Measurements from ENCODE around the gene HDAC7. TPM values are rescaled to one million over a fixed set of nuclear protein-coding genes. Genes with fewer than 3 reads are reported as not detected.

The HDAC7 gene
- total RNA-seq, 1 donor from 2014 or later, result 126 TPM

- H3K4me3 Mint-ChIP-seq, result no peak overlapping the region
- H3K27ac Mint-ChIP-seq, result no peak overlapping the region
- no peak for ATAC-seq (ENCODE audit: low read depth)
- H3K36me3 Mint-ChIP-seq (ENCODE audit: low read depth), result peaks cover 87% of the 10 kb centered on the region
- H3K9me3 Mint-ChIP-seq, result no peaks in the 10 kb centered on the region
- POLR2A ChIA-PET, result interaction anchor here (1.1 kb wide), 1 partner anchor 9 kb away, joined by 3 read pairs; no protein-coding TSS in a partner anchor
- H3K4me1 Mint-ChIP-seq, result no peaks in the 10 kb centered on the region
- CTCF ChIA-PET, result interaction anchor here (0.6 to 1.2 kb wide), 3 partner anchors 9 to 48 kb away, joined by 3 to 4 read pairs (median 3); no protein-coding TSS in a partner anchor
- TF ChIP-seq, protein P1, sequence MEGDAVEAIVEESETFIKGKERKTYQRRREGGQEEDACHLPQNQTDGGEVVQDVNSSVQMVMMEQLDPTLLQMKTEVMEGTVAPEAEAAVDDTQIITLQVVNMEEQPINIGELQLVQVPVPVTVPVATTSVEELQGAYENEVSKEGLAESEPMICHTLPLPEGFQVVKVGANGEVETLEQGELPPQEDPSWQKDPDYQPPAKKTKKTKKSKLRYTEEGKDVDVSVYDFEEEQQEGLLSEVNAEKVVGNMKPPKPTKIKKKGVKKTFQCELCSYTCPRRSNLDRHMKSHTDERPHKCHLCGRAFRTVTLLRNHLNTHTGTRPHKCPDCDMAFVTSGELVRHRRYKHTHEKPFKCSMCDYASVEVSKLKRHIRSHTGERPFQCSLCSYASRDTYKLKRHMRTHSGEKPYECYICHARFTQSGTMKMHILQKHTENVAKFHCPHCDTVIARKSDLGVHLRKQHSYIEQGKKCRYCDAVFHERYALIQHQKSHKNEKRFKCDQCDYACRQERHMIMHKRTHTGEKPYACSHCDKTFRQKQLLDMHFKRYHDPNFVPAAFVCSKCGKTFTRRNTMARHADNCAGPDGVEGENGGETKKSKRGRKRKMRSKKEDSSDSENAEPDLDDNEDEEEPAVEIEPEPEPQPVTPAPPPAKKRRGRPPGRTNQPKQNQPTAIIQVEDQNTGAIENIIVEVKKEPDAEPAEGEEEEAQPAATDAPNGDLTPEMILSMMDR (IDR thresholded peaks at IDR 0.05), result no peak
- DNase-seq, result no peak
- intact Hi-C loops (cut with micrococcal nuclease), result no loop called here
- no peaks in the 10 kb centered on the region for H3K27me3 Mint-ChIP-seq
Measured at GRCh38 chr12:47789712-47790489, 29.8 kb downstream of the HDAC7 start.

- CTCF ChIA-PET, result interaction anchor here (1.1 to 1.4 kb wide), 2 partner anchors 49 kb away, joined by 4 to 7 read pairs; no protein-coding TSS in a partner anchor
- Mint-ChIP-seq H3K4me1 (no peaks in the 10 kb centered on the region), H3K9me3 (no peaks in the 10 kb centered on the region), H3K36me3 (ENCODE audit: low read depth) (peaks cover 90% of the 10 kb centered on the region), H3K27me3 (no peaks in the 10 kb centered on the region), H3K4me3 (no peak overlapping the region), H3K27ac (no peak overlapping the region)
- ATAC-seq (ENCODE audit: low read depth), result no peak
- no peak for DNase-seq
- POLR2A ChIA-PET, result no interaction called here
- intact Hi-C loops (cut with micrococcal nuclease), result no loop called here
- TF ChIP-seq, protein P1 (IDR thresholded peaks at IDR 0.05), result no peak
Measured at GRCh38 chr12:47789141-47789540, 30.6 kb downstream of the HDAC7 start.

DNA sequence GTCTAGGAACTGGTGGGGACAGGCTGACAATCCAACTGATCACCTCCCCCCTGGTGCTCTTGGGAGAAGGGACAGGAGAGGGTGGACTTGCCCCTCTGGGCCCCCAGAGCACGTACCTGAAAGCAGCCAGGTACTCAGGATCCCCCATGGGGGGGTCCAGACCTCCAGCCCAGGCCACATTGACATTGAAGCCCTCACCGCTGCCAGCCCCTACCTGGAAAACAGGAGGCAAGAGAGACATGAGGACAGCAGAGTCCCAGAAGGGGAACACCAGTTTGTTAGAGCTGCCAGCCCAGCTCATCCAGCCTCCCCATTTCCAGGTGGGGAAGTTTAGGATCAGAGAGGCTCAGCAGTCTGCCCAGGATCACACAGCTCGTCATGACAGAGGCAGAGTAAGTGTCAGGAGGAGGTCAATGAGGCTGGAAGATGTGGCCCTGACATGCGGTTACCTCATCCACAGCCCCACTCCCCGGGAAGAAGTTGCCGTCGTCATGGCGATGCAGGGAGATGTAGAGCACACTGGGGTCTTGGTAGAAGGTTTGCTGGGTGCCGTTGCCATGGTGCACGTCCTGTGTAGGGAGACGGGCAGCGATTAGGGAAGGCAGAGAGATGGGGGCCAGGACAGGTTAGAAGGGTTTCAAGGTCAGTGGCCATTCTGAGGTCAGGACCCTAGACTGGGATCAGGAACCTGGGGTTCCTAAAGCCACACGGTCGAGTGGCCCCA, 31.9 kb downstream of the HDAC7 start:
- CTCF ChIA-PET, result interaction anchor here (1.4 to 1.5 kb wide), 2 partner anchors 45 to 50 kb away, joined by 4 to 7 read pairs; no protein-coding TSS in a partner anchor
- intact Hi-C loops (cut with micrococcal nuclease), result no loop called here
- TF ChIP-seq, protein P1 (IDR thresholded peaks at IDR 0.05), result no peak
- H3K27ac Mint-ChIP-seq, result no peak overlapping the region
- DNase-seq (no peak), ATAC-seq (ENCODE audit: low read depth) (no peak)
- H3K27me3 Mint-ChIP-seq, result no peaks in the 10 kb centered on the region
- no peak overlapping the region for H3K4me3 Mint-ChIP-seq
- H3K36me3 Mint-ChIP-seq (ENCODE audit: low read depth), result peaks cover 91% of the 10 kb centered on the region
- no peaks in the 10 kb centered on the region for H3K9me3 Mint-ChIP-seq
- H3K4me1 Mint-ChIP-seq, result no peaks in the 10 kb centered on the region
- POLR2A ChIA-PET, result interaction anchor here (1.2 kb wide), 1 partner anchor 25 kb away, joined by 3 read pairs; no protein-coding TSS in a partner anchor

GRCh38 chr12:47786662-47787280, 32.9 kb downstream of the HDAC7 start:
- Mint-ChIP-seq H3K36me3 (ENCODE audit: low read depth) (peaks cover 88% of the 10 kb centered on the region), H3K27me3 (no peaks in the 10 kb centered on the region), H3K4me1 (no peaks in the 10 kb centered on the region), H3K27ac (peak overlapping the region; percentile 24), H3K9me3 (no peaks in the 10 kb centered on the region), H3K4me3 (no peak overlapping the region)
- ATAC-seq (ENCODE audit: low read depth) (no peak), DNase-seq (no peak)
- intact Hi-C loops (cut with micrococcal nuclease), result no loop called here
- ChIA-PET CTCF (interaction anchor here (1.0 to 1.5 kb wide), 2 partner anchors 21 to 44 kb away, joined by 3 to 4 read pairs; no protein-coding TSS in a partner anchor), POLR2A (interaction anchor here (1.3 to 1.4 kb wide), 2 partner anchors 21 to 27 kb away, joined by 4 to 5 read pairs; no protein-coding TSS in a partner anchor)
- TF ChIP-seq, protein P1 (IDR thresholded peaks at IDR 0.05), result no peak

Data from activated B cell treated with CpG ODN at 0.5 μM for 24 hours (primary cell).